PC-9 (cell line): ENCODE data around the gene TOX2. TPM values are rescaled to one million over a fixed set of nuclear protein-coding genes. Genes with fewer than 3 reads are reported as not detected.

Experiments
- BruUV-seq: library from RNA; stranded (reverse); fragments of 400-500 nt; replicated peaks from 2 replicates; lab custom pipeline; 2021; lab: Mats Ljungman, UMichigan
- CTCF ChIA-PET: fragments of 300-600 bp; sonication (Branson Sonifier 250); formaldehyde crosslinking; loops from one replicate; lab custom pipeline; 2022; ENCODE audit warnings: antibody characterized with exemption; lab: Charles Lee
- POLR2A ChIA-PET: fragments of 300-600 bp; sonication (Branson Sonifier 250); formaldehyde crosslinking; loops from one replicate; lab custom pipeline; 2022; ENCODE audit warnings: antibody characterized with exemption; ENCODE audit not compliant: unreplicated experiment; lab: Charles Lee
- DNase-seq, 2 experiments: peaks; one replicate each; pipeline versions ENCODE4 v3.0.0 to v3.0.0-alpha.2; 2015 to 2022; ENCODE audit warnings: mixed read lengths in 1 of 2
- H2AFZ ChIP-seq: fragments of 200-600 bp; sonication (generic); 2 replicates; pipeline ENCODE4 v1.8.1; 2017; ENCODE audit warnings: antibody characterized with exemption
- H3F3A ChIP-seq: fragments of 200-600 bp; sonication (generic); 2 replicates; pipeline ENCODE4 v1.8.1; 2017; ENCODE audit warnings: antibody characterized with exemption, mild to moderate bottlenecking, low read depth; ENCODE audit not compliant: insufficient read depth
- H3K27ac ChIP-seq: fragments of 200-600 bp; sonication (generic); 2 replicates; pipeline ENCODE4 v1.6.1; 2016; ENCODE audit warnings: mixed run types
- H3K27me3 ChIP-seq: fragments of 200-600 bp; sonication (generic); 2 replicates; pipeline ENCODE4 v1.6.1; 2016; ENCODE audit warnings: low read depth, mixed run types; ENCODE audit not compliant: insufficient read depth
- H3K36me3 ChIP-seq: fragments of 200-600 bp; sonication (generic); 2 replicates; pipeline ENCODE4 v1.6.1; 2016; ENCODE audit warnings: low read depth, mixed run types
- H3K4me1 ChIP-seq: fragments of 200-600 bp; sonication (generic); replicated peaks from 2 replicates; pipeline ENCODE4 v1.6.1; 2016; ENCODE audit warnings: mixed run types; ENCODE audit not compliant: insufficient read depth
- H3K4me2 ChIP-seq: fragments of 200-600 bp; sonication (generic); 2 replicates; pipeline ENCODE4 v1.6.1; 2017; ENCODE audit warnings: mixed run types
- H3K4me3 ChIP-seq: fragments of 200-600 bp; sonication (generic); 2 replicates; pipeline ENCODE4 v1.6.1; 2016; ENCODE audit warnings: mixed run types
- H3K79me2 ChIP-seq: fragments of 200-600 bp; sonication (generic); 2 replicates; pipeline ENCODE4 v1.6.1; 2017; ENCODE audit warnings: low read depth, mixed run types
- H3K9me2 ChIP-seq: fragments of 200-600 bp; sonication (generic); 2 replicates; pipeline ENCODE4 v1.8.1; 2017; ENCODE audit warnings: mild to moderate bottlenecking; ENCODE audit not compliant: insufficient read depth
- H3K9me3 ChIP-seq: fragments of 200-600 bp; sonication (generic); 2 replicates; pipeline ENCODE4 v1.8.1; 2016; ENCODE audit warnings: low read depth; ENCODE audit not compliant: insufficient read depth
- H4K20me1 ChIP-seq: fragments of 200-600 bp; sonication (generic); 2 replicates; pipeline ENCODE4 v1.8.1; 2017; ENCODE audit not compliant: insufficient read depth
- CTCF ChIP-seq: fragments of 200-600 bp; sonication (generic); conservative IDR thresholded peaks from 2 replicates; pipeline ENCODE4 v1.6.1; 2017; ENCODE audit warnings: mixed run types, antibody characterized with exemption, mild to moderate bottlenecking, moderate library complexity
- EZH2 ChIP-seq: fragments of 200-600 bp; sonication (generic); IDR thresholded peaks from 2 replicates; pipeline ENCODE4 v1.8.0; 2017; ENCODE audit warnings: antibody characterized with exemption, low read depth
- intact Hi-C: fragments of 100-400 bp; cut with micrococcal nuclease; formaldehyde crosslinking; loops from one replicate; pipeline ENCODE4 v1.10.0; 2022; ENCODE audit not compliant: unreplicated experiment
- total RNA-seq: library from RNA; stranded (reverse); gene quantifications from 2 replicates; pipeline ENCODE4 v1.2.3, GENCODE V29; 2021

Gene TOX2
- total RNA-seq, 1 experiment from 2014 or later = 30.1 TPM

GRCh38 chr20:43969501-43970182 is 55.0 kb downstream of the TOX2 start:
- H3K9me3 ChIP-seq = no peaks in the 10 kb centered on the region
- H3K9me2 ChIP-seq = no peaks in the 10 kb centered on the region
- CTCF ChIA-PET = interaction anchor here (0.6 kb wide), 1 partner anchor 65 kb away, joined by 3 read pairs; no protein-coding TSS in a partner anchor
- H3F3A ChIP-seq = peaks cover 4% of the 10 kb centered on the region
- DNase-seq = no peak
- no peaks in the 10 kb centered on the region for H3K27me3 ChIP-seq
- peaks cover 7% of the 10 kb centered on the region for H3K4me1 ChIP-seq
- POLR2A ChIA-PET = no interaction called here
- H2AFZ ChIP-seq = no peak overlapping the region
- TF ChIP-seq CTCF (no peak), EZH2 (no peak)
- BruUV-seq = no TSS peak
- H3K4me3 ChIP-seq = no peak overlapping the region
- intact Hi-C loops = no loop called here
- H4K20me1 ChIP-seq = no peaks in the 10 kb centered on the region
- H3K4me2 ChIP-seq = no peak overlapping the region
- no peak overlapping the region for H3K27ac ChIP-seq
- H3K79me2 ChIP-seq = peaks cover 76% of the 10 kb centered on the region
- peaks cover 24% of the 10 kb centered on the region for H3K36me3 ChIP-seq

GRCh38 chr20:43971267-43971666 is 56.6 kb downstream of the TOX2 start:
- H3K9me3 ChIP-seq = no peaks in the 10 kb centered on the region
- no peaks in the 10 kb centered on the region for H3K9me2 ChIP-seq
- BruUV-seq = no TSS peak
- H2AFZ ChIP-seq = no peak overlapping the region
- H3K4me1 ChIP-seq = peaks cover 23% of the 10 kb centered on the region
- intact Hi-C loops = no loop called here
- H3K4me2 ChIP-seq = no peak overlapping the region
- no peaks in the 10 kb centered on the region for H3K27me3 ChIP-seq
- no peak overlapping the region for H3K4me3 ChIP-seq
- peaks cover 37% of the 10 kb centered on the region for H3K36me3 ChIP-seq
- no peaks in the 10 kb centered on the region for H4K20me1 ChIP-seq
- peaks cover 10% of the 10 kb centered on the region for H3F3A ChIP-seq
- ChIA-PET POLR2A (no interaction called here), CTCF (no interaction called here)
- TF ChIP-seq CTCF (no peak), EZH2 (no peak)
- H3K27ac ChIP-seq = no peak overlapping the region
- DNase-seq = no peak
- H3K79me2 ChIP-seq = peaks cover 68% of the 10 kb centered on the region

- Histone ChIP-seq H3K9me2 (no peaks in the 10 kb centered on the region), H3K36me3 (peaks cover 45% of the 10 kb centered on the region), H3K4me1 (peaks cover 25% of the 10 kb centered on the region), H4K20me1 (no peaks in the 10 kb centered on the region), H3K79me2 (peaks cover 68% of the 10 kb centered on the region), H2AFZ (no peak overlapping the region), H3K27ac (no peak overlapping the region), H3K27me3 (no peaks in the 10 kb centered on the region), H3K4me2 (no peak overlapping the region), H3F3A (peaks cover 10% of the 10 kb centered on the region), H3K9me3 (no peaks in the 10 kb centered on the region), H3K4me3 (no peak overlapping the region)
- no peak for DNase-seq
- CTCF ChIA-PET = no interaction called here
- intact Hi-C loops = no loop called here
- no TSS peak for BruUV-seq
- TF ChIP-seq CTCF (no peak), EZH2 (no peak)
- POLR2A ChIA-PET = no interaction called here
Measured at GRCh38 chr20:43972051-43972450, 57.4 kb downstream of the TOX2 start.
